Stomach (tissue), 4 donors: Measurements from ENCODE around the gene NYNRIN.

ENCODE experiments used
- POLR2A ChIP-seq, 4 donors: fragments of 450-650 bp; IDR thresholded peaks; one replicate each; pipeline ENCODE4 v1.6.1; 2016; ENCODE audit warnings: antibody characterized with exemption in 4 of 4, control low read depth in 2 of 4, mild to moderate bottlenecking in 1 of 4, moderate library complexity in 1 of 4
- TF ChIP-seq, protein P1 (sequence below), 7 experiments: fragments of 450-650 bp in 4 of 7; fragments of 200-600 bp in 3 of 7; sonication (generic) in 3 of 7; IDR thresholded peaks; one replicate each; pipeline ENCODE4 v1.5.1; 2016 to 2019; ENCODE audit warnings: antibody characterized with exemption in 7 of 7, control low read depth in 2 of 7, mild to moderate bottlenecking in 1 of 7

DNA sequence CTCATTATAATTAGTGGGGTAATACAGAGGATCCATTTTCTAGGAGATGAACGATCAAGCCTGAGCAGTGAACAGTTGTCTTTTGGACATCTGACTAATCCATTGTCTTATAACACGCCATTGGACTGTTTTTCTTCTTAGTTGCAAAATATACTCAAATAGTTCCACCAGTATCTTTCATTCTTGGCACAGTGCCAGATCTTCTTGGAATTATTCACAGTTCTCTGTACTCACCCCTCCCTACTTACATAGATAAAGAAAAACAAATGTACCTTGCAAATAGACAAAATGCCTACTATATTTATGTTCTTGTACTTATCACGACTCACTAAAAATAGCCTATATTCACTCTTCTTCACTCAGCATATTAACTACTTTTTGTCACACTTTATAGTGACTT is 26.9 kb downstream of the NYNRIN start:
- TF ChIP-seq, protein P1, sequence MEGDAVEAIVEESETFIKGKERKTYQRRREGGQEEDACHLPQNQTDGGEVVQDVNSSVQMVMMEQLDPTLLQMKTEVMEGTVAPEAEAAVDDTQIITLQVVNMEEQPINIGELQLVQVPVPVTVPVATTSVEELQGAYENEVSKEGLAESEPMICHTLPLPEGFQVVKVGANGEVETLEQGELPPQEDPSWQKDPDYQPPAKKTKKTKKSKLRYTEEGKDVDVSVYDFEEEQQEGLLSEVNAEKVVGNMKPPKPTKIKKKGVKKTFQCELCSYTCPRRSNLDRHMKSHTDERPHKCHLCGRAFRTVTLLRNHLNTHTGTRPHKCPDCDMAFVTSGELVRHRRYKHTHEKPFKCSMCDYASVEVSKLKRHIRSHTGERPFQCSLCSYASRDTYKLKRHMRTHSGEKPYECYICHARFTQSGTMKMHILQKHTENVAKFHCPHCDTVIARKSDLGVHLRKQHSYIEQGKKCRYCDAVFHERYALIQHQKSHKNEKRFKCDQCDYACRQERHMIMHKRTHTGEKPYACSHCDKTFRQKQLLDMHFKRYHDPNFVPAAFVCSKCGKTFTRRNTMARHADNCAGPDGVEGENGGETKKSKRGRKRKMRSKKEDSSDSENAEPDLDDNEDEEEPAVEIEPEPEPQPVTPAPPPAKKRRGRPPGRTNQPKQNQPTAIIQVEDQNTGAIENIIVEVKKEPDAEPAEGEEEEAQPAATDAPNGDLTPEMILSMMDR (IDR thresholded peaks at IDR 0.05), result no peak
- no peak for TF ChIP-seq POLR2A (IDR thresholded peaks at IDR 0.05)
